GM19438 (cell line): ENCODE measurements around the gene HRH3.
A peak's percentile ranks its signal among the peaks of the same experiment; 100 is the strongest.

Experiments used
- ATAC-seq: cut with Tn5 transposase; IDR thresholded peaks from one replicate; pipeline ENCODE4 v1.9.1; 2021; ENCODE audit warnings: low read depth; ENCODE audit not compliant: unreplicated experiment

The HRH3 gene

DNA sequence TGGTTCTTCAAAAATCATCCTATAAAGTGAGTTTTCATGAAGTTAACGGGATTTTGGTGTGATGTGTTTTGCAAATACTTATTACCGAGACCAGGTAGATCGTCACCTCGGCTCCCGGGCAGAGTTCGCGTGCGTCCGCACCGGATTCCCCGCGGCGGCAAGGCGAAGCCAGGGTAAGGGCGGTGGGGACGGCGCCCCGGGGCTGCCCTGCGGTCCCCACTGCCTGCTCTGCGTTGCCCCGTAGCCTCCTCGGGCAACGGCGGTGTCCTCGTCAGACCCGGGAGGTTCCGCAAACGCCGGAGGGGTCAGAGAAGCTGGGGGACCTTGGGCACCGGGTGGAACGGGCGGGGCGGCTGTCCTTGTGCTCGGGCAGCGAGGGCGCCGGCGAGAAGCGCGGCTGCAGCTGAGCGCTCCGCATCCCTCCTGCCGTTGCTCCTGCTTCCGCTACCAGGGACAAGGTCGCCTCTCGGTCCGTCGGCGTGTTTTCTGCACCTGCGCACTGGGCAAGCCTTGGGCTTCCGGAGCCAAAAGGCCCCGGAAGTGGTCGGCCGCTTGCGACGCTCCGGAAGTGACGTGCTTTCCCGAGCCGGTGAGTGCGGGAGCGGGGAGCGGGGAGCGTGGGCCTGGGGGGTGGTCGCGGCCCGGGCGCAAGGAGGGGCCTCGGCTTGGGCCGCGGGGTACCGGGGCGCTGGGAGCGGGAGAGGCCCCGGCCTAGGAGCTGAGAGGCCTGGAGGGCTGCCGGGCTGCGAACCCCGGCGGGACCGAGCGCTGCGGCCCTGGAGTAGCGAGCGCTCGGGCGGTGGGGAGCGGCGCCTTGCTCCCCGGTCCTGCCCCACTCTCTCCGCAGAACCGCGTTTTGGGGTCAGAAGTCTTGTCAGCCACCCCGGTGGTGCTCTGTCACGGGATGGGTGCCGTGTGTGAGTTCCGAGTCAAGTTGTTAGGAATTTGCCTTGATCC, 37.3 kb downstream of the HRH3 start, which contains the start of gene MTG2:
MTG2 (plus strand) TSS at position 560 of the 957 bp plus-strand sequence. CDS start 10,393 bp downstream, outside the sequence.
- peak; percentile 93 for ATAC-seq

DNA sequence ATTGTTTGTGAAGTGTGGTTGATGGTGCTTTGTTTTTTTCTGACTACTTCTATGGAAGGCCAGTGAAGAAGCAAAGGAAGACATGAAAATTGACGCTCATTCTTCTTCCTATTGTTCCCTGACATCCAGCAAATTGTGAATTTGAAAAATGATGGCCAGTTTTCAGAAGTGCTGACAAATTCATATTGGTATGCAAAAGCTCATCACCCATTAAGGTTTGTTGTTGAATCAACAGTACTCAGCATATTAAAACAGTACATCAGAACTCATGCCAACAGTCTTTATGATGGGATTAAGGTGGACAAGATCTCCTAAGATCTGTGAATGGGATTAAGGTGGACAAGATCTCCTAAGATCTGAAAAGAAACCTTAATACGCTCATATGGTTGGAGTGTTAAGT, 38.3 kb downstream of the HRH3 start:
- ATAC-seq, result no peak

- ATAC-seq, result no peak
Measured at GRCh38 chr20:62179162-62179504, 40.9 kb downstream of the HRH3 start.

GRCh38 chr20:62178316-62179161, 41.5 kb downstream of the HRH3 start:
- ATAC-seq, result no peak

GRCh38 chr20:62177307-62177706, 42.8 kb downstream of the HRH3 start:
- no peak for ATAC-seq

GRCh38 chr20:62176866-62177265, 43.2 kb downstream of the HRH3 start:
- ATAC-seq, result no peak

DNA sequence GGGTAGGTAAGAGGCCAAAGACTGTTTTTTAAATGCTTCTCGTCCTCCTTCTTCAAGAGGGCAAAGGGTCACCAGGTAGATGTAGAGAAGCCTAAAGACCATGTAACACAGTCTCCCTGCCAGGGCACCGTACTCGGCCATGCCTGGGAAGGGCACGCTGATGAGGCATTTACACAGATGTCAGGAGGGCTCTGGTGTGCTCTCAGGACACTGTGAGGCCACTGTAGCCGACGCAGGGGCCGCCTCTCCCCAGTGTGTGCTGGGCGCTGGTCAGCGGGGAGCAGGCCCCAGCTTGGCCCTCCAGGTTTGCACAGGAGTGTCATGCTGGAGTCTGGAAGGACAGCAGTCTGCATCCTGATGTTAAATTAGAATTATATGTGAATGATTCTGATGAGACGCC, 44.4 kb downstream of the HRH3 start:
- no peak for ATAC-seq

GRCh38 chr20:62174870-62175624, 45.0 kb downstream of the HRH3 start:
- no peak for ATAC-seq

DNA sequence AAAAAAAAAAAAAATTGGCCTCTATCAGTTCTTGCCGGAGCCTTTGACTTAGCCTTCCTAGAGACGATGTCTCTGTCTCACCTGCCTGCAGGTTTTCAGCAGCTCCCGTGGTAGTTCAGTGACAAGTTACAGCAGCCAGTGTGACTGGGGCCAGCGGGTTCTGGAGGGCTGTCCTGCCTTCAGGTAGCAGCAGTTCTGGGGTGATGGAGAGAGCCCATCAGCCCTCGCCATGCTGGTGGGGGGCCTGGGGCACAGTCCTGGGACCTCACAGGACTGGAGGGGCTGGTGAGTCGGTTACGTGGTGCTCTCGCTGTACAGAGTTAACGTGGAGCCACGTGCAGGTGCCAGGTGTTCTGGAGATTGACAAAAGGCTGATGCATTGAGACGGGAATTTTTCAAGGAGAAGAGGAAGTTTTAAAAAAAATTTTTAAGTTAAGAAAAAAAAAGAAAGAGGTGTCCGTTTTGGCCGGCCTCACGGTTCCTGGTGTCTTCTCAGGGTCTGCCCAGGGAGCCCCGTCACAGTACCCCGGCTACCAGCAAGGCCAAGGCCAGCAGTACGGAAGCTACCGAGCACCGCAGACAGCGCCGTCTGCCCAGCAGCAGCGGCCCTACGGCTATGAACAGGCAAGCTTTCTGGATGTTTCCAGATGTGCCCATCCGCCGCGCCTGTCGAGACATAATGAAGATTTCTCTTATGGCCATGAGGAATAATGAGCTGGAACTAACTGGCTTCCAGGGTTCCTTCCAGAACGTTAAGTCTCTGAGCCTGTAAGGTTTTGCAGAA, 45.9 kb downstream of the HRH3 start:
- no peak for ATAC-seq

DNA sequence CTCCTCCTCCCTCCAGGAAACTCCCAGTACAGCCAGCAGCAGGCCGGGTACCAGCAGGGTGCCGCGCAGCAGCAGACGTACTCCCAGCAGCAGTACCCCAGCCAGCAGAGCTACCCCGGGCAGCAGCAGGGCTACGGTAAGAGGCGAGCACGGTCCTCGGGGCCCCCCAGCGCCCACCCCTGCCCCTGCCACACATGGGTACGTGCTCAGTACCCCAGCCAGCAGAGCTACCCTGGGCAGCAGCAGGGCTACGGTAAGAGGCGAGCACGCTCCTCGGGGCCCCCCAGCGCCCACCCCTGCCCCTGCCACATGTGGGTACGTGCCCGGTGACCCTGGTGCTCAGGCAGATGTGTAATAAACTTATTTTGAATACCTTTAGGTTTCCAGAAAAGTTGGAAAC, 47.4 kb downstream of the HRH3 start:
- ATAC-seq, result no peak

DNA sequence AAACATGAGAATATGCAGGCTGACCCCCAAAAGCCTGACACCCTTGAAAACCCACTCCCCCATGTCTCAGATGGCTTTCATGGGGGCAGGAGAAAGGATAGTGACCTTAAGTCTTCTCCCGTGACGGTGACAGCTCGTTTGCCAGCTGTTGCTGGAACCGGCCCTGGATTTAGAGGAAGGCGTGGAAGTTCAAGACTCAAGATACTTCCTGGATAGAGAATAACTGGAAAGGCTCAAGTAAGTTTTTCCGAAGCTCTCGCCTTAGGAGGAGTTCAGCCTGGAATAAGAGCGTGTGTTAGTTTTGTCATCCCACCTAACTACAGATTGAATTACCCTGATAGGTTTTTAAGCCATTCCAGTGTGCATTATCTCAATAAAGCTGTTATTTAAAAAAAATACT, 48.8 kb downstream of the HRH3 start:
- ATAC-seq, result no peak

- ATAC-seq, result no peak
Measured at GRCh38 chr20:62170536-62170935, 49.5 kb downstream of the HRH3 start.

- no peak for ATAC-seq
Measured at GRCh38 chr20:62168890-62169435, 51.1 kb downstream of the HRH3 start.

DNA sequence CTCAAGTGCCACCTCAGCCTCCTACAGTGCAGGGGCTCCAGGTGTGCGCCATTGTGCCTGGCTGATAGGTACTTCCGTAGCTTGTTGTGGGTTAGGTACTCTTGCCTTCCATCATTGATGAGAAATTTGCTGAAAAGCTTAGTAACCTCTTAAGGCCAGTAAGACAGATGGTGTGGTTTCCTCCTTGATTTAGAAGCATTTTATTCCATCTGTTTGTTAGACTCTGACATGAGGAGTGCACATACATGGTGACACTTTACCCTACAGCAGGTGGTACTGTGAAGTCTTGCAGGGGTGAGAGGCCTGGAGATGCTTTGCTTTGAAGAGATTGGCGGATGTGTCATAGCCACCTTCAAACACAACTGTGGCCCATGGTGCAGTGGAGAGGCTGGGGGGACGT, 52.0 kb downstream of the HRH3 start:
- ATAC-seq, result no peak

GRCh38 chr20:62167474-62167873, 52.6 kb downstream of the HRH3 start:
- no peak for ATAC-seq

DNA sequence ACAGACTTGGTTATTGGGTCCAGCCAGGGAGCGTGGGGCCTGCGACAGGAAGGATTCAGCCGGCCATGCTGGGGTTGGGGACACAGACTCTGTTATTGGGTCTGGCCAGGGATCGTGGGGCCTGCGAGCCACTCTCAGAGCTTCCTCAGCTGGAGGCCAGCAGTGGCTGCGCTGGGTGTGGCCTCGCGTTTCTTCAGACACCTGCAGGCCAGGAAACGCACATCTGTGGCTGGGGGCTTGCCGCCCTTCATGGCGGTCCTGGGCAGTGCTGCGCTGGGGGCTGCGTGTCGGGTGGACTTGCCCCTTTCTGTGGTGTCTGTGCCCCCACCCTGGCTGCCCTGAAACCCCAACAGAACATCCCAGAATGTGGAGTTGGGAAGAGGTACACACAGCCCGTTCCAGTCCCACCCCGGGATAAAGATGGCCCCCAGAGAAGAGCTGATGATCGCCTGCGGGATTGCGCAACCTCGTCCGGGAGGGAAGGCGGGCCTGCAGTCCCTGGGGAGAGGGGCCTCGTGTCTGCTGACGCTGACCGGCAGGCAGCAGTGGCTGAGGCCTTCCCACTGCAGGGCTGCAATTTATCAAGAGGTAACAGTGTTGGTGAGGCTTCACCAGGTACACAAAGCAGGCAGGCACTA, 54.2 kb downstream of the HRH3 start:
- no peak for ATAC-seq
